Caco-2 (cell line): Measurements from ENCODE around the gene DYNC1H1. TPM values are rescaled to one million over a fixed set of nuclear protein-coding genes. Genes with fewer than 3 reads are reported as not detected.

Source experiments
- BruUV-seq: library from RNA; stranded (reverse); fragments of 400-500 nt; replicated peaks from 2 replicates; lab custom pipeline; 2021; lab: Mats Ljungman, UMichigan
- CTCF ChIA-PET: fragments of 300-600 bp; sonication (Branson Sonifier 250); formaldehyde crosslinking; loops from one replicate; lab custom pipeline; 2022; ENCODE audit warnings: antibody characterized with exemption; lab: Charles Lee
- POLR2A ChIA-PET: fragments of 300-600 bp; sonication (Branson Sonifier 250); formaldehyde crosslinking; loops from one replicate; lab custom pipeline; 2022; ENCODE audit warnings: antibody characterized with exemption; lab: Charles Lee
- DNase-seq, 2 experiments: peaks; one replicate each; pipeline versions ENCODE4 v3.0.0 to v3.0.0-alpha.2; 2020 to 2022
- H3K27me3 ChIP-seq: replicated peaks from 2 replicates; pipeline ENCODE4 v1.6.0; 2011; ENCODE audit warnings: low read length; ENCODE audit not compliant: control insufficient read depth, insufficient read depth
- H3K36me3 ChIP-seq: 2 replicates; pipeline ENCODE4 v1.5.1; 2011; ENCODE audit warnings: low read length; ENCODE audit not compliant: control insufficient read depth, insufficient read depth
- H3K4me1 ChIP-seq: fragments of 250-450 bp; sonication (Bioruptor Pico); 2 replicates; pipeline ENCODE4 v1.5.1; 2020; ENCODE audit warnings: mild to moderate bottlenecking
- H3K4me3 ChIP-seq: 2 replicates; pipeline ENCODE4 v1.5.1; 2011; ENCODE audit warnings: low read depth, mild to moderate bottlenecking, control low read depth, low read length
- H3K9me3 ChIP-seq: fragments of 250-450 bp; sonication (Bioruptor Pico); 2 replicates; pipeline ENCODE4 v1.5.1; 2020; ENCODE audit warnings: mild to moderate bottlenecking, moderate library complexity
- H3K27ac Mint-ChIP-seq: one replicate; pipeline ENCODE4 v1.8.0; 2022; ENCODE audit warnings: mixed read lengths; ENCODE audit not compliant: unreplicated experiment
- H3K27me3 Mint-ChIP-seq: one replicate; pipeline ENCODE4 v1.8.0; 2022; ENCODE audit warnings: mixed read lengths; ENCODE audit not compliant: insufficient read depth, unreplicated experiment
- H3K36me3 Mint-ChIP-seq: one replicate; pipeline ENCODE4 v1.8.0; 2022; ENCODE audit warnings: mild to moderate bottlenecking, mixed read lengths; ENCODE audit not compliant: insufficient read depth, unreplicated experiment
- H3K4me1 Mint-ChIP-seq: one replicate; pipeline ENCODE4 v1.8.0; 2022; ENCODE audit warnings: low read depth, mixed read lengths; ENCODE audit not compliant: unreplicated experiment
- H3K4me3 Mint-ChIP-seq: one replicate; pipeline ENCODE4 v1.8.0; 2022; ENCODE audit warnings: mild to moderate bottlenecking, moderate library complexity, mixed read lengths; ENCODE audit not compliant: unreplicated experiment
- H3K9me3 Mint-ChIP-seq: one replicate; pipeline ENCODE4 v1.8.0; 2022; ENCODE audit warnings: mixed read lengths; ENCODE audit not compliant: unreplicated experiment
- intact Hi-C: fragments of 100-400 bp; cut with micrococcal nuclease; formaldehyde crosslinking; loops from one replicate; pipeline ENCODE4 v1.10.0; 2022; ENCODE audit not compliant: unreplicated experiment
- total RNA-seq: library from RNA; stranded (reverse); gene quantifications from 2 replicates; pipeline ENCODE4 v1.2.3, GENCODE V29; 2022
- TF ChIP-seq, protein P1 (sequence below), 2 experiments: fragments of 200-600 bp in 1 of 2; IDR thresholded peaks; 1 replicate in 1 of 2; 2 replicates in 1 of 2; pipeline versions ENCODE4 v1.5.1 to v1.8.0; 2011 to 2022; ENCODE audit warnings: antibody characterized with exemption in 1 of 2, control low read depth in 1 of 2, inconsistent platforms in 1 of 2, low read depth in 1 of 2, low read length in 1 of 2, mild to moderate bottlenecking in 1 of 2, moderate library complexity in 1 of 2; ENCODE audit not compliant: insufficient read depth in 1 of 2, severe bottlenecking in 1 of 2, unreplicated experiment in 1 of 2

The DYNC1H1 gene
- total RNA-seq, 1 experiment from 2014 or later = 351 TPM

DNA sequence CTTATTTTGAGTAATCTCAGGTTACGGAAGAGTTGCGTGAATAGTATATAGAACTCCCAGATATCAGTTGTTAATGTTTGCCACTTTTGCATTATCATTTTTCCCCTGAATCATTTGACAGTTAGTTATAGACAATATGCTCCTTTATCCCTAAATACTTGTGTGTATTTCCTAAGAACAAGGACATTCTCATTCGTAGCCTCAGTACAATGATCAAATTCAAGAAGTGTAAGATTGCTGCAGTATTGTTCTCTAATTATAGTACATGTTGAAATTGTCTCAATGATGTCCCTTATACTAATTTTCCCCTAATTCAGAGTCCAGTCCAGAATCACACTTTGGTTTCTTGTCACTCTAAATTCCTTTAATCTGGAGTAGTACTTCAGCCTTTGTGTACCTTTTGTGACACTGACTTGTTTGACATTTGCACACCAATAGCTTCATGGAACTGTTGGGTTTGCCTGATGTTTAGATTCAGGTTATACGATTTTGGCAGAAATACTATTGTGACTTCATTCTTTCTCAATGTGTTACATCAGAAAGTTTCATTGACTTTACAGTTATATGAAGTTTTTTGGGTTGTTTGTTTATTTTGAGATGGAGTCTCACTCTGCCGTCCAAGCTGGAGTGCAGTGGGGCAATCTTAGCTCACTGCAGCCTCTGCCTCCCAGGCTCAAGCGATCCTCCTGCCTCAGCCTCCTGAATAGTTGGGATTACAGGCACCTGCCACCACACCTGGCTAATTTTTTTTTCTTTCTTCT lies 13.1 kb downstream of the DYNC1H1 start:
- Mint-ChIP-seq H3K4me1 (no peaks in the 10 kb centered on the region), H3K36me3 (peaks cover 45% of the 10 kb centered on the region), H3K27ac (no peak overlapping the region), H3K9me3 (no peaks in the 10 kb centered on the region), H3K27me3 (no peaks in the 10 kb centered on the region), H3K4me3 (no peak overlapping the region)
- POLR2A ChIA-PET = no interaction called here
- DNase-seq = peak in 1 of 2 experiments; percentile 6
- Histone ChIP-seq H3K9me3 (no peaks in the 10 kb centered on the region), H3K4me3 (no peak overlapping the region), H3K27me3 (no peaks in the 10 kb centered on the region), H3K4me1 (peaks cover 5% of the 10 kb centered on the region), H3K36me3 (no peaks in the 10 kb centered on the region; the same call in 1 of the 2 replicates)
- no TSS peak for BruUV-seq
- TF ChIP-seq, protein P1, sequence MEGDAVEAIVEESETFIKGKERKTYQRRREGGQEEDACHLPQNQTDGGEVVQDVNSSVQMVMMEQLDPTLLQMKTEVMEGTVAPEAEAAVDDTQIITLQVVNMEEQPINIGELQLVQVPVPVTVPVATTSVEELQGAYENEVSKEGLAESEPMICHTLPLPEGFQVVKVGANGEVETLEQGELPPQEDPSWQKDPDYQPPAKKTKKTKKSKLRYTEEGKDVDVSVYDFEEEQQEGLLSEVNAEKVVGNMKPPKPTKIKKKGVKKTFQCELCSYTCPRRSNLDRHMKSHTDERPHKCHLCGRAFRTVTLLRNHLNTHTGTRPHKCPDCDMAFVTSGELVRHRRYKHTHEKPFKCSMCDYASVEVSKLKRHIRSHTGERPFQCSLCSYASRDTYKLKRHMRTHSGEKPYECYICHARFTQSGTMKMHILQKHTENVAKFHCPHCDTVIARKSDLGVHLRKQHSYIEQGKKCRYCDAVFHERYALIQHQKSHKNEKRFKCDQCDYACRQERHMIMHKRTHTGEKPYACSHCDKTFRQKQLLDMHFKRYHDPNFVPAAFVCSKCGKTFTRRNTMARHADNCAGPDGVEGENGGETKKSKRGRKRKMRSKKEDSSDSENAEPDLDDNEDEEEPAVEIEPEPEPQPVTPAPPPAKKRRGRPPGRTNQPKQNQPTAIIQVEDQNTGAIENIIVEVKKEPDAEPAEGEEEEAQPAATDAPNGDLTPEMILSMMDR (IDR thresholded peaks at IDR 0.05; ENCODE audit: insufficient read depth in 1 of 2, low read depth in 1 of 2, low read length in 1 of 2, severe bottlenecking in 1 of 2, unreplicated experiment in 1 of 2) = no peak
- CTCF ChIA-PET = no interaction called here
- intact Hi-C loops = no loop called here

DNA sequence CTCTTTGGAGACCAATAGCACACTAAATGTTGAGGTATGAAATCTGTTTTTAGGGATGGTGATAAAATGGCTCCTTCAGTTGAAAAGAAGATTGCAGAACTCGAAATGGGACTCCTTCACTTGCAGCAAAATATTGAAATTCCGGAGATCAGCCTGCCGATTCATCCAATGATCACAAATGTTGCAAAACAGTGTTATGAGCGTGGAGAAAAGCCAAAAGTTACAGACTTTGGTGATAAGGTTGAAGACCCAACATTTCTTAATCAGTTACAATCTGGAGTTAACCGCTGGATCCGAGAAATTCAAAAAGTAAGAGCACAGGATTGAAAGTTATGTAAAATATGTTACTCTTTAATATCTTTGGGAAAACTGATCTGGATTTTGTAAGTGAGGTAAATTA lies 15.3 kb downstream of the DYNC1H1 start:
- intact Hi-C loops = no loop called here
- Histone ChIP-seq H3K4me1 (no peaks in the 10 kb centered on the region), H3K36me3 (no peaks in the 10 kb centered on the region; the same call in none of the 2 replicates), H3K9me3 (no peaks in the 10 kb centered on the region), H3K4me3 (no peak overlapping the region), H3K27me3 (no peaks in the 10 kb centered on the region)
- H3K27ac Mint-ChIP-seq = no peak overlapping the region
- no peak overlapping the region for H3K4me3 Mint-ChIP-seq
- DNase-seq = no peak
- H3K9me3 Mint-ChIP-seq = no peaks in the 10 kb centered on the region
- no peaks in the 10 kb centered on the region for H3K4me1 Mint-ChIP-seq
- TSS peak; percentile 23 for BruUV-seq
- POLR2A ChIA-PET = no interaction called here
- no peaks in the 10 kb centered on the region for H3K27me3 Mint-ChIP-seq
- CTCF ChIA-PET = no interaction called here
- peaks cover 64% of the 10 kb centered on the region for H3K36me3 Mint-ChIP-seq
- TF ChIP-seq, protein P1 (IDR thresholded peaks at IDR 0.05; ENCODE audit: insufficient read depth in 1 of 2, low read depth in 1 of 2, low read length in 1 of 2, severe bottlenecking in 1 of 2, unreplicated experiment in 1 of 2) = no peak

DNA sequence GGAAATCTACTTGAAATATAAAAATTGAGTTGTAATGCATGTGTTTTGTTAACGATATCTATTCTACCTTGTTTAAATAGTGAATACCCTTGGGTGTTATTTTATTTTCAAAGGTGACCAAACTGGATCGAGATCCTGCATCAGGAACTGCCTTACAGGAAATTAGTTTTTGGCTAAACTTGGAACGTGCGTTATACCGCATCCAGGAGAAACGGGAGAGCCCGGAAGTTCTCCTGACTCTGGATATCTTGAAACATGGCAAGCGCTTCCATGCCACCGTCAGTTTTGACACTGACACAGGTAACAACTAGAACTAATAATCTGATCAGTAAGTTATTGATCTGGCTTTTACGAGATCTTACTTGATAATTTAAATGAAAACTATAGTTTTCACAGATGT lies 15.9 kb downstream of the DYNC1H1 start:
- no TSS peak for BruUV-seq
- ChIA-PET POLR2A (no interaction called here), CTCF (no interaction called here)
- no peak overlapping the region for H3K4me3 Mint-ChIP-seq
- no peak for DNase-seq
- H3K9me3 ChIP-seq = no peaks in the 10 kb centered on the region
- no peak overlapping the region for H3K4me3 ChIP-seq
- no peaks in the 10 kb centered on the region for H3K4me1 ChIP-seq
- H3K4me1 Mint-ChIP-seq = no peaks in the 10 kb centered on the region
- H3K27me3 ChIP-seq = no peaks in the 10 kb centered on the region
- H3K27me3 Mint-ChIP-seq = no peaks in the 10 kb centered on the region
- TF ChIP-seq, protein P1 (IDR thresholded peaks at IDR 0.05; ENCODE audit: insufficient read depth in 1 of 2, low read depth in 1 of 2, low read length in 1 of 2, severe bottlenecking in 1 of 2, unreplicated experiment in 1 of 2) = no peak
- H3K36me3 ChIP-seq = no peaks in the 10 kb centered on the region; the same call in none of the 2 replicates
- intact Hi-C loops = no loop called here
- H3K36me3 Mint-ChIP-seq = peaks cover 62% of the 10 kb centered on the region
- no peaks in the 10 kb centered on the region for H3K9me3 Mint-ChIP-seq
- H3K27ac Mint-ChIP-seq = no peak overlapping the region
